ENCODE measurements around the gene FN1.

FN1 gene

GRCh38 chr2:215370112-215370965 lies 65.5 kb downstream of the FN1 start:
- DNase-seq (ENCODE audit: low read depth) = peak; percentile 56
- TF ChIP-seq CTCF (conservative IDR thresholded peaks at IDR 0.05; ENCODE audit: low read depth, low read length) = no peak
- no peak overlapping the region for H3K4me3 ChIP-seq (ENCODE audit: low read depth, low read length)

- H3K4me3 ChIP-seq (ENCODE audit: low read depth, low read length) = no peak overlapping the region
- peak; percentile 72 for DNase-seq (ENCODE audit: low read depth)
- no peak for TF ChIP-seq CTCF (conservative IDR thresholded peaks at IDR 0.05; ENCODE audit: low read depth, low read length)
Observed at GRCh38 chr2:215369181-215369760, 66.6 kb downstream of the FN1 start.

- DNase-seq (ENCODE audit: low read depth) = no peak
- no peak overlapping the region for H3K4me3 ChIP-seq (ENCODE audit: low read depth, low read length)
- TF ChIP-seq CTCF (conservative IDR thresholded peaks at IDR 0.05; ENCODE audit: low read depth, low read length) = no peak
Observed at GRCh38 chr2:215368493-215368809, 67.4 kb downstream of the FN1 start.

GRCh38 chr2:215367662-215368492 lies 68.0 kb downstream of the FN1 start:
- DNase-seq (ENCODE audit: low read depth) = peak; percentile 77
- H3K4me3 ChIP-seq (ENCODE audit: low read depth, low read length) = no peak overlapping the region

GRCh38 chr2:215366440-215367032 lies 69.3 kb downstream of the FN1 start:
- peak; percentile 37 for DNase-seq (ENCODE audit: low read depth)
- no peak overlapping the region for H3K4me3 ChIP-seq (ENCODE audit: low read depth, low read length)
- TF ChIP-seq CTCF (conservative IDR thresholded peaks at IDR 0.05; ENCODE audit: low read depth, low read length) = no peak

More at GRCh38 chr2:215367662-215368492, 68.0 kb downstream of the FN1 start:
- no peak for TF ChIP-seq CTCF (conservative IDR thresholded peaks at IDR 0.05; ENCODE audit: low read depth, low read length)

- peak; percentile 39 for DNase-seq (ENCODE audit: low read depth)
- TF ChIP-seq CTCF (conservative IDR thresholded peaks at IDR 0.05; ENCODE audit: low read depth, low read length) = no peak
- no peak overlapping the region for H3K4me3 ChIP-seq (ENCODE audit: low read depth, low read length)
Observed at GRCh38 chr2:215365184-215365658, 70.6 kb downstream of the FN1 start.

Data from choroid plexus epithelial cell (primary cell).